Inferior parietal cortex (tissue), 1 donor: ENCODE data around the gene CDK9.

Source experiments
- DNase-seq: peaks from one replicate; pipeline ENCODE4 v3.0.0-alpha.2; 2016; ENCODE audit errors: extremely low spot score

Gene CDK9

DNA sequence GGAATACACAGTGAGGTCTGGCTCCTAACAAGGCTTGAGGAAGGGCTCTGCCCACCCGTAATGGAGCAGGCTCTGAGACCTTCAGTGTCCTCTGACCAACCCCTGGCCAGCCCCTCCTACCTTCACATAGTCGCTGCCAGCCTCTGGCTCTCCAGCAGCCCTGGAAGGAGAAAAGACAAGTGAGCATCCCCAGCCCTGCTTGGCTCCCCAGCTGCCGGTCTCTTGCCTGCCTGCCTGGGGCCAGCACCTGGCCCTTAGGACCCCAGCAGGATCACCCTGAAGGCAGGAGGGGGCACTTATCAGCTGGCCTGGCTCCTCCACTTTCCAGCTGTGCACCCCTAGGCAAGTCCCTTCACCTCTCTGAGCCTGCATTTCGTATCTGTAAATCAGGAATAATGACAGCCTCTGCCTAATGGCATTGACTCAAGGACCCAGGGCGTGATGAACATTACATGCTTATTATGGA is 24.3 kb upstream of the CDK9 start:
- no peak for DNase-seq

- no peak for DNase-seq
These were observed 23.6 kb upstream of the CDK9 start for GRCh38 chr9:127762111-127762676.

- no peak for DNase-seq
These were observed 21.9 kb upstream of the CDK9 start for GRCh38 chr9:127763918-127764384.

DNA sequence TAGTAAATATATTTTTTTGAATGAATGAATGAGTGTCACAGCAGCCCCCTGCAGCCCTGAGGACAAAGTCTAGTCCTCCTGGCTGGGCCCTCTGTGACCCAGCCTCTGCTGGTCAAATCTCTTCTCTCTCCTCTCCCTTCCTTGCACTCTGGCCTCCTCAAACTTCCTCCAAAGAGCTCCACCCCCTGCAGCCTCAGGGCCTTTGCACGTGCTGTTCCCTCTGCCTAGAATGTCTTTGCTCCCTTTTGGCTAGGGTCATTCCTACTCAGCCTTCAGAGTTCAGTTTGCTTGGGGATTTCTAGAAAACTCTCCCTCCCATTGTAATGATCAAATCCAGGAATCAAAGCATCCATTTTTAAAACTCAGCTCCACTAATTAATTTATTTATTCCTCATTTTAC is 20.4 kb upstream of the CDK9 start:
- no peak for DNase-seq

- DNase-seq = no peak
These were observed 18.4 kb upstream of the CDK9 start for GRCh38 chr9:127767410-127767809.

DNA sequence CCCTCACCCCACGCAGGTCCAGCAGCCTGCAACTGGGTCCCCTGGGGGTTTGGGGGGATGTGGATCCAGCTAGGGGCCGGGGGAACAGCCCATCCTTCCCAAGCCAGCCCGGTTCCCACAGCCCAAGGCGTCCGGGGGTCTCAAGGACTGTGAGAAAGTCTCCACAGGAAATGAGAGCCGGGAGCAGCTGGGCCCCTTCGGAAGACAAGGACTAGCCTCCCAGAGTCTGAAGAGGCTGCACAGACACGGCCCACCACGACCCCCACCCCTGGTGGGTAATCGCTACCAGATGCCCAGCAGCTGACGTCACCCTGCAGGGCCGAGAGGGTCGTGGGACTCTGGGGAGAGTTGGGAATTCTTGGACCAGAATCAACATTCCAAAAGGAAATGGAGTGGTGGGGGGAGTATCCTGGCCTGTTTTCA is 17.9 kb upstream of the CDK9 start:
- no peak for DNase-seq

DNA sequence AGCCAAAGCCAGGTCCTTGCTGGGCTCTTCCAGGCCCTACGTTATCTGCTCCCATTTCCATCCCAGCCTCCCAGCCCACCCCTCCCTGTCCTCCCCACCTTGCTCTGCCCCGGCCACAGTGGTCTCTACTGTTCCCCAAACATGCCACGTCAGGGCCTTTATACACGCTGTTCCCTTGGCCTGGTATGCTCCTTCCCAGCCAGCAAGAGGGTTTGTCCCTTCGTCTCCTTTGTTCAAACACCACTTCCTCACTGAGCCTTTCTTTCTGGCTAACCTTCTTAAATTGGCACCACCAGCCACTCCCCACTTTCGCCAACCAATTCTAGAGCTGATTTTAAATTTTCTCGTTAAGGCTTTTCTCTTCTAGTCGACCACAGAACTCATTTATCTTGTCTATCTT is 17.1 kb upstream of the CDK9 start:
- no peak for DNase-seq

GRCh38 chr9:127769101-127769500 is 16.7 kb upstream of the CDK9 start:
- no peak for DNase-seq

DNA sequence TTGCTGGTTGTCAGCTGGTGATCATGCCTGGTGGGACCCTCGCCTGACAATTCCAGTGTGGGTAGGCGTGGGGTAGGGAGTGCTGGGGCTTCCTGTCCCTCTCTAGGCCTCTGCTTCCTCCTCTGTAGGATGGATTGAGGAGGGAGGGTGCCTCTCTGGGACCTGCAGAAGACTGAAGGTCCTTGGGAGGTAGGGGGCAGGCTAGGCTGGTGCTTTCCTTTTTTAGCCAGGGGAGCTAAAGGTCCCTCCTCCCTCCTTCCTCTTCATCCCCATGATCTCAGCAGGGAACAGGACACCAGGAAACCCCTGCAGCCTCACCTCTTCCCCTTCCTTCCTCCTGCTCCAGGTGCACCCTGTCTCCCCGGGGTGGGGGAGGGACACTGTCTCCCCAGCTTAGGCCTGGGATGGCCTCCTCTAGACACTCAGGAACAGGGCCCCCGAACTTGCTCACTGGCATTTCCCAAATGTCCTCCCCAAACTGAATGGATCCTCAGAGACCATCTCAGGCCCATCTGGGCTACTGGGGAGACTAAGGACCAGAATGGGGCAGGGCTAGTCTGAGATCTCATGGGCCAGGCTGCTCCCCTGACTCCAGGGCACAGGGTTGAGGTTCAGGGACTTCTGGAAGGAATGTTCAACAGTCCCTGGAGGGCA is 15.8 kb upstream of the CDK9 start:
- no peak for DNase-seq

- DNase-seq = no peak
These were observed 15.3 kb upstream of the CDK9 start for GRCh38 chr9:127770583-127770904.

DNA sequence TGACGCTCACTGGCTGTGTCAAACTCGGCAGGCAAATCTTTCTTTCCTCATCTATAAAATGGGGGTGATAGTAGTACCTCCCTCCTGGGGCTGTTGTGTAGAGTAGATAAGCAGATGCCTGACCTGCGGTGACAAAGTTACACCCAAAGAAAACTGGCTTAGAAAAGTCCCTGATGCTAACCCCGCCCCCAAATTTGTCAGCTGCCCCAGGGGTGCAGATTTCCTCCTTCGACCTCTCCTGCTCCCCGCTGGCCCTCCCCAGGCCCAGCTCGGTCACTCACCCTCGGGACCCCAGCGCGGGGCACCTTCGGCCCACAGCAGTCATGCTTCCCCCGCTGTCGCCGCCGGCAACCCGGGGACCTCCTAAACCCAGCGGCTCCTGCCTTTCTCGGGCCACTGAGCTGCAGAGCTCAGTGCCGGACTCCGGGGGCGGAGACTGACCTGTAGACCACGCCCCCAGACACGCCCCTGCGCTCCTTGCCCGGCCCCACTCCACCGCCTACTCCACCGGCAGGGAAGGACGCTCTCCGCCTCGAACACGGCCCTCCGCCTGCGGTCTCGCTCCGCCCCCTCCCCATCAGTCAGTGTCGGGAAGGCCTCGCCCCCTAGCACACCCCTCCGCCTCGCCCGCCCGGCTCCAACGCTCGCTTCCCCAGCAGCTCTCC is 14.8 kb upstream of the CDK9 start:
- DNase-seq = peak; percentile 74

GRCh38 chr9:127771570-127772189 is 14.2 kb upstream of the CDK9 start:
- DNase-seq = no peak

- no peak for DNase-seq
These were observed 13.2 kb upstream of the CDK9 start for GRCh38 chr9:127772603-127773002.

DNA sequence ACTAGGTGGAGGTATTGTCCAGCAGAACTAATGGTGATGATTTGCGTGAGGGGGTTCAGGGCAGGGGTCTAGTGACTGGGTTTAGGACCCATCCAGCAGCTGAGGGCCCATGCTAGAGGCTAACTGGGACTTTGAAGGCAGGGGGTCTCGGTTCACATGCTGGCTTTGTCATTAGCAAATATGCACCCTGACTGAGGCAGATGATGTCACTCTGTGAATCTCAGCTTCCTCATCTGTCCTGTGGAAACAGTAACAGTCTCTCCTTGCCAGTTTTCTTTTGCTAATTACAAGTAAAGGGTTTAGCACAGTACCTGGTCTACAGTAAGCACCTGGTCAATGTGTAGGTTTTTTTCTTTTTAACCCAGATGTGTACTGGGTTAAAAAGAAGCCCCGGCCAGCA is 12.6 kb upstream of the CDK9 start:
- DNase-seq = no peak

GRCh38 chr9:127773981-127774380 is 11.9 kb upstream of the CDK9 start:
- no peak for DNase-seq

DNA sequence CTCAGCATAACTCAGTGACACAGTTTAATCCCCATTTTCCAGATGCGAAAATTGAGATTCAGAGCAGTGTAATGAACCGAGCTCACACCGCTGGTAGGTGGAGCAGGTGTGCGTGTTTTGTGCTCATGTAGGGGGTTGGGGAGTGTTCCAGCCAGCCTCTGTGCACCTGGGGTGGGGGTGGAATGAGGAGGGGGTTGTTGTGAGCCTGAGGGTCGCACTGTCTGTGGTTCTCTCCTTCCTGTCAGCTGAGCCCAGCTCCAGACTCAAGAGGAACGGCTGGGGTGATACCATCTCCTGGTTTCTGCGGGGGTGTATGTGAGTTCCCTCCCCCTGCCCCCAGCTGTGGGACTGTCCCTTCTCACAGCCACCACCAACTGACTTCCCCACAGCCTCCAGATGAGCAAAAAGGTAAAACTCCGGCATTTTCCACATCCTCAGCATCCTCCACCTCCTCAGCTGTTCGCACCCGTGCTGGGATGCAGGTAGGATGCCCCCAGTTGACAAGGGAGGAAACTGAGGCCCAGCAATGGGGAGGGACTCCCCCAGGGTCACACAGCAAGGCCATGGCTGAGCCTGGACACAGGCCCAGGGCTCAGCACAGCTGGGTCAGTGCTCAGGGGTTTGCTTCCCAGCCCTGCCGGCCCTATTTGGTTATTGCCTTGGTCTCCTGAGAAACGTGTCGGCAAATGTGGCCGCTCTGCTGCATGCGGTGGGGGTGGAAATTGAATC is 9.5 kb upstream of the CDK9 start:
- DNase-seq = no peak

DNA sequence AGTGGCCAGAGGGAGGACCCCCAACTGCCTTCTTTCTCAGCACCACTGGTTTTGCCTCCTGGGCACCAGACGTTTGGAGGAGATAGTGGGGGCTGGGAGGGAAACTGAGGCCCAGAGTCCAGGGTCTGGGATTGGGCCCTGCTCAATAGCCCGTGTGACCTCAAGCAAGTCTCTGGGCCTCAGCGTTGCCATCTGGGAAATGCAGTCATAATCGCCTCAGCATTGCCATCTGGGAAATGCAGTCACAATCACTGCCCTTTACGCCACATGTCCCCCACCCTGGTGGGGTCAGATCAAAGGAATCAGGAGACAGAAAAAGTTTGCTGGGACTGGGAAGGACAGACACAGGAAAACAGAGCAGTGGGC is 8.9 kb upstream of the CDK9 start:
- DNase-seq = no peak

- DNase-seq = no peak
These were observed 8.4 kb upstream of the CDK9 start for GRCh38 chr9:127777368-127777980.

- DNase-seq = no peak
These were observed 7.3 kb upstream of the CDK9 start, which contains the start of gene SH2D3C for GRCh38 chr9:127778280-127779135. Gene SH2D3C (minus strand): TSS chr9:127778666. CDS start chr9:127778627, 39 bp downstream.

GRCh38 chr9:127779136-127779981 is 6.5 kb upstream of the CDK9 start:
- no peak for DNase-seq
